ENCODE data around the gene MEIOSIN.

GRCh38 chr19:45809643-45810159 is 76.5 kb downstream of the MEIOSIN start:
- TF ChIP-seq MXI1 (IDR thresholded peaks at IDR 0.05; ENCODE audit: low read depth, low read length): no peak
- TF ChIP-seq POLR2A (conservative IDR thresholded peaks at IDR 0.05): no peak
- no peak for TF ChIP-seq REST (IDR thresholded peaks at IDR 0.05; ENCODE audit: borderline replicate concordance)
- TF ChIP-seq REST (CRISPR knock-in tag; IDR thresholded peaks at IDR 0.05; ENCODE audit: low read depth): no peak
